WTC11 (cell line): ENCODE data around the gene TTC39A. TPM values are rescaled to one million over a fixed set of nuclear protein-coding genes. Genes with fewer than 3 reads are reported as not detected.

Experiments used
- ATAC-seq: fragments of 200-7000 bp; cut with Tn5 transposase; 2 replicates; pipeline ENCODE4 v1.10.0; 2021; ENCODE audit warnings: mild to moderate bottlenecking, moderate library complexity
- CTCF ChIA-PET: fragments of 300-600 bp; sonication (Branson Sonifier 250); formaldehyde crosslinking; loops from one replicate; lab custom pipeline; 2021; ENCODE audit warnings: antibody characterized with exemption; lab: Charles Lee
- POLR2A ChIA-PET: fragments of 350-600 bp; sonication (Branson Sonifier 250); formaldehyde crosslinking; loops from one replicate; lab custom pipeline; 2021; ENCODE audit warnings: antibody characterized with exemption; lab: Charles Lee
- DNase-seq: peaks from one replicate; pipeline ENCODE4 v3.0.0; 2021; ENCODE audit warnings: low spot score
- H3K27ac Mint-ChIP-seq: 2 replicates; pipeline ENCODE4 v1.8.0; 2021; ENCODE audit warnings: mixed read lengths
- H3K27me3 Mint-ChIP-seq: 2 replicates; pipeline ENCODE4 v1.8.0; 2021; ENCODE audit warnings: low read depth, mild to moderate bottlenecking, moderate library complexity, mixed read lengths
- H3K36me3 Mint-ChIP-seq: 2 replicates; pipeline ENCODE4 v1.8.0; 2021; ENCODE audit warnings: mixed read lengths
- H3K4me1 Mint-ChIP-seq: 2 replicates; pipeline ENCODE4 v1.8.0; 2022; ENCODE audit warnings: mixed read lengths
- H3K4me3 Mint-ChIP-seq: 2 replicates; pipeline ENCODE4 v1.8.0; 2021; ENCODE audit warnings: mild to moderate bottlenecking, moderate library complexity, mixed read lengths
- H3K9me3 Mint-ChIP-seq: 2 replicates; pipeline ENCODE4 v1.8.0; 2021; ENCODE audit warnings: mixed read lengths
- ESRRA ChIP-seq: sonication (generic); formaldehyde crosslinking; IDR thresholded peaks from 2 replicates; pipeline ENCODE4 v1.8.1; 2022; ENCODE audit warnings: mild to moderate bottlenecking, missing genetic modification reagents, borderline replicate concordance
- FOXK1 ChIP-seq: sonication (generic); formaldehyde crosslinking; IDR thresholded peaks from 2 replicates; pipeline ENCODE4 v1.8.0; 2022; ENCODE audit warnings: mild to moderate bottlenecking, moderate library complexity, missing genetic modification reagents
- KAT7 ChIP-seq: sonication (generic); formaldehyde crosslinking; IDR thresholded peaks from 2 replicates; pipeline ENCODE4 v1.8.1; 2023; ENCODE audit warnings: missing genetic modification reagents, mild to moderate bottlenecking, borderline replicate concordance
- NFATC4 ChIP-seq: fragments of 250-450 bp; sonication (Bioruptor Pico); IDR thresholded peaks from 2 replicates; pipeline ENCODE4 v1.9.0; 2021; ENCODE audit warnings: mild to moderate bottlenecking
- NR3C1 ChIP-seq: sonication (generic); formaldehyde crosslinking; conservative IDR thresholded peaks from 2 replicates; pipeline ENCODE4 v1.8.1; 2023; ENCODE audit warnings: low read depth, mild to moderate bottlenecking, missing genetic modification reagents
- PRRX2 ChIP-seq: fragments of 250-450 bp; sonication (Bioruptor Pico); IDR thresholded peaks from 2 replicates; pipeline ENCODE4 v1.8.0; 2021; ENCODE audit warnings: mild to moderate bottlenecking
- SP1 ChIP-seq: sonication (generic); formaldehyde crosslinking; conservative IDR thresholded peaks from 2 replicates; pipeline ENCODE4 v1.8.1; 2022; ENCODE audit warnings: missing genetic modification reagents
- TEAD1 ChIP-seq: sonication (generic); formaldehyde crosslinking; IDR thresholded peaks from 2 replicates; pipeline ENCODE4 v1.8.0; 2022; ENCODE audit warnings: mild to moderate bottlenecking, missing genetic modification reagents
- TP53 ChIP-seq: sonication (generic); formaldehyde crosslinking; IDR thresholded peaks from 2 replicates; pipeline ENCODE4 v1.8.1; 2023; ENCODE audit warnings: mild to moderate bottlenecking, missing genetic modification reagents
- ZNF219 ChIP-seq: sonication (generic); formaldehyde crosslinking; IDR thresholded peaks from 2 replicates; pipeline ENCODE4 v1.8.0; 2023; ENCODE audit warnings: missing genetic modification reagents, mild to moderate bottlenecking, borderline replicate concordance
- ZNF317 ChIP-seq: sonication (generic); formaldehyde crosslinking; IDR thresholded peaks from 2 replicates; pipeline ENCODE4 v1.8.1; 2023; ENCODE audit warnings: low read depth, mild to moderate bottlenecking, moderate library complexity, missing genetic modification reagents, borderline replicate concordance
- ZNF671 ChIP-seq: fragments of 250-450 bp; sonication (Bioruptor Pico); IDR thresholded peaks from 2 replicates; pipeline ENCODE4 v1.8.0; 2021; ENCODE audit warnings: mild to moderate bottlenecking
- total RNA-seq: library from RNA; stranded (reverse); gene quantifications from 3 replicates; pipeline ENCODE4 v1.2.3, GENCODE V29; 2021
- TF ChIP-seq, protein P1 (sequence below): sonication (generic); formaldehyde crosslinking; IDR thresholded peaks from 2 replicates; pipeline ENCODE4 v1.8.0; 2023; ENCODE audit warnings: missing genetic modification reagents, mild to moderate bottlenecking, borderline replicate concordance
- TF ChIP-seq, protein P2 (sequence below): fragments of 250-450 bp; sonication (Bioruptor Pico); IDR thresholded peaks from 2 replicates; pipeline ENCODE4 v1.9.0; 2021; ENCODE audit warnings: moderate library complexity, mild to moderate bottlenecking, inconsistent platforms, borderline replicate concordance
- TF ChIP-seq, protein P3 (sequence below): sonication (generic); formaldehyde crosslinking; IDR thresholded peaks from 2 replicates; pipeline ENCODE4 v1.8.1; 2022; ENCODE audit warnings: mild to moderate bottlenecking, moderate library complexity, missing genetic modification reagents
- TF ChIP-seq, protein P4 (sequence below): sonication (generic); formaldehyde crosslinking; IDR thresholded peaks from 2 replicates; pipeline ENCODE4 v1.8.1; 2022; ENCODE audit warnings: low read depth, missing genetic modification reagents, borderline replicate concordance
- TF ChIP-seq, protein P5 (sequence below): sonication (generic); formaldehyde crosslinking; IDR thresholded peaks from 2 replicates; pipeline ENCODE4 v1.8.0; 2023; ENCODE audit warnings: missing genetic modification reagents

TTC39A gene
- total RNA-seq, 1 experiment from 2014 or later = 3.4 TPM

DNA sequence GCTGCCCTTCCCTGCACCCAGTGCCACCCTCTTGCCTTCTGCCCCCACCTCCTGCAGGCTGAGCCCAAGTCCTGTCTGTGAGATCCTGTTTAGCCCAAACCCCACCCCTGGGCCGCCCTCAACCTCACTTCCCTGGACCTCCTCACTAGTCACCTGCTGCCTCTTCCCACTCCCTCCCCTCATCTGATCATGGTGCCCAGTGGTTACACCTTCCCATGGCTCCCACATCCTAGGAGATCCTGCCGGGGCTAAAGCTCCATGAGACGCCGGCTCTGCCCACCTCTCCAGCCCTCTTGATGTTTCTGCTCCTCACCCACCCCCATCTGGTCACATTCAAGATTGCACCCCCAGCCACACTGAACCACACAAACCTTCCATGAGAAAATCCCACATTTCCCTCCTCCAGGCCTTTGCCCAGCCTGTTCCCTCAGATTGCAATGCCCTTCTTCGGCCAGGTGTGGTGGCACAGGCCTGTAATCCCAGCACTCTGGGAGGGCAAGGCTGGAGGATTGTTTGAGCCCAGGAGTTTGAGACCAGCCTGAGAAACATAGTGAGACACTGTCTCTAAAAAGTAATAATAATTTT is 17.0 kb downstream of the TTC39A start (continued):
- TF ChIP-seq, protein P1, sequence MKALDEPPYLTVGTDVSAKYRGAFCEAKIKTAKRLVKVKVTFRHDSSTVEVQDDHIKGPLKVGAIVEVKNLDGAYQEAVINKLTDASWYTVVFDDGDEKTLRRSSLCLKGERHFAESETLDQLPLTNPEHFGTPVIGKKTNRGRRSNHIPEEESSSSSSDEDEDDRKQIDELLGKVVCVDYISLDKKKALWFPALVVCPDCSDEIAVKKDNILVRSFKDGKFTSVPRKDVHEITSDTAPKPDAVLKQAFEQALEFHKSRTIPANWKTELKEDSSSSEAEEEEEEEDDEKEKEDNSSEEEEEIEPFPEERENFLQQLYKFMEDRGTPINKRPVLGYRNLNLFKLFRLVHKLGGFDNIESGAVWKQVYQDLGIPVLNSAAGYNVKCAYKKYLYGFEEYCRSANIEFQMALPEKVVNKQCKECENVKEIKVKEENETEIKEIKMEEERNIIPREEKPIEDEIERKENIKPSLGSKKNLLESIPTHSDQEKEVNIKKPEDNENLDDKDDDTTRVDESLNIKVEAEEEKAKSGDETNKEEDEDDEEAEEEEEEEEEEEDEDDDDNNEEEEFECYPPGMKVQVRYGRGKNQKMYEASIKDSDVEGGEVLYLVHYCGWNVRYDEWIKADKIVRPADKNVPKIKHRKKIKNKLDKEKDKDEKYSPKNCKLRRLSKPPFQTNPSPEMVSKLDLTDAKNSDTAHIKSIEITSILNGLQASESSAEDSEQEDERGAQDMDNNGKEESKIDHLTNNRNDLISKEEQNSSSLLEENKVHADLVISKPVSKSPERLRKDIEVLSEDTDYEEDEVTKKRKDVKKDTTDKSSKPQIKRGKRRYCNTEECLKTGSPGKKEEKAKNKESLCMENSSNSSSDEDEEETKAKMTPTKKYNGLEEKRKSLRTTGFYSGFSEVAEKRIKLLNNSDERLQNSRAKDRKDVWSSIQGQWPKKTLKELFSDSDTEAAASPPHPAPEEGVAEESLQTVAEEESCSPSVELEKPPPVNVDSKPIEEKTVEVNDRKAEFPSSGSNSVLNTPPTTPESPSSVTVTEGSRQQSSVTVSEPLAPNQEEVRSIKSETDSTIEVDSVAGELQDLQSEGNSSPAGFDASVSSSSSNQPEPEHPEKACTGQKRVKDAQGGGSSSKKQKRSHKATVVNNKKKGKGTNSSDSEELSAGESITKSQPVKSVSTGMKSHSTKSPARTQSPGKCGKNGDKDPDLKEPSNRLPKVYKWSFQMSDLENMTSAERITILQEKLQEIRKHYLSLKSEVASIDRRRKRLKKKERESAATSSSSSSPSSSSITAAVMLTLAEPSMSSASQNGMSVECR (CRISPR knock-in tag) = no peak

DNA sequence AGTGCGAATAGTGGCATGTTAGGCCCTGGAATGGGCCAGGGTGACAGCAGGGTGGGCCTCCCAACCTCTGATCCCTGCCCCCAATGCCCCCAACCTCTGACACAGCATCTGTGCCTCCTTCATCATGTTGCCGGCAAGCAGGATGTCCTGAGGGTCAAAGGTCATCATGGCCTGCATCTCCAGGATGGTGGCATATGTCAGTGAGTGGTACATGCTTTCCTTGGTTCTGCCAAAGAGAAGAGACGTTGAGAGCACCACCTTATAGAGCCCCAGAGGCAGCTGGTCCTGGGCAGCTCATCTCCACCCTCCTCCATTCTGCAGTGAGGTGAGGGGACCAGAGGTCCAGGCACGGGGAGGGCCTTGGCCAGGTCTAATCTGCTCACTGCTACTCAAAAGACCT is 17.6 kb downstream of the TTC39A start:
- H3K9me3 Mint-ChIP-seq = no peaks in the 10 kb centered on the region
- H3K27me3 Mint-ChIP-seq = no peaks in the 10 kb centered on the region
- no peak overlapping the region for H3K27ac Mint-ChIP-seq
- no peaks in the 10 kb centered on the region for H3K36me3 Mint-ChIP-seq
- ATAC-seq = no peak
- ChIA-PET POLR2A (no interaction called here), CTCF (interaction anchor here (0.6 to 2.9 kb wide), 10 partner anchors 7 to 235 kb away, joined by 3 to 10 read pairs (median 6); partner anchors contain the start of gene TTC39A)
- TF ChIP-seq, protein P2, sequence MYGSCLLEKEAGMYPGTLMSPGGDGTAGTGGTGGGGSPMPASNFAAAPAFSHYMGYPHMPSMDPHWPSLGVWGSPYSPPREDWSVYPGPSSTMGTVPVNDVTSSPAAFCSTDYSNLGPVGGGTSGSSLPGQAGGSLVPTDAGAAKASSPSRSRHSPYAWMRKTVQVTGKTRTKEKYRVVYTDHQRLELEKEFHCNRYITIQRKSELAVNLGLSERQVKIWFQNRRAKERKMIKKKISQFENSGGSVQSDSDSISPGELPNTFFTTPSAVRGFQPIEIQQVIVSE = no peak
- no peak for TF ChIP-seq ZNF317 (CRISPR knock-in tag)
- TF ChIP-seq FOXK1 = no peak
- TF ChIP-seq, protein P3, sequence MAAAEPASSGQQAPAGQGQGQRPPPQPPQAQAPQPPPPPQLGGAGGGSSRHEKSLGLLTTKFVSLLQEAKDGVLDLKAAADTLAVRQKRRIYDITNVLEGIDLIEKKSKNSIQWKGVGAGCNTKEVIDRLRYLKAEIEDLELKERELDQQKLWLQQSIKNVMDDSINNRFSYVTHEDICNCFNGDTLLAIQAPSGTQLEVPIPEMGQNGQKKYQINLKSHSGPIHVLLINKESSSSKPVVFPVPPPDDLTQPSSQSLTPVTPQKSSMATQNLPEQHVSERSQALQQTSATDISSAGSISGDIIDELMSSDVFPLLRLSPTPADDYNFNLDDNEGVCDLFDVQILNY (CRISPR knock-in tag) = no peak
- TF ChIP-seq KAT7 (CRISPR knock-in tag) = no peak
- TF ChIP-seq, protein P4, sequence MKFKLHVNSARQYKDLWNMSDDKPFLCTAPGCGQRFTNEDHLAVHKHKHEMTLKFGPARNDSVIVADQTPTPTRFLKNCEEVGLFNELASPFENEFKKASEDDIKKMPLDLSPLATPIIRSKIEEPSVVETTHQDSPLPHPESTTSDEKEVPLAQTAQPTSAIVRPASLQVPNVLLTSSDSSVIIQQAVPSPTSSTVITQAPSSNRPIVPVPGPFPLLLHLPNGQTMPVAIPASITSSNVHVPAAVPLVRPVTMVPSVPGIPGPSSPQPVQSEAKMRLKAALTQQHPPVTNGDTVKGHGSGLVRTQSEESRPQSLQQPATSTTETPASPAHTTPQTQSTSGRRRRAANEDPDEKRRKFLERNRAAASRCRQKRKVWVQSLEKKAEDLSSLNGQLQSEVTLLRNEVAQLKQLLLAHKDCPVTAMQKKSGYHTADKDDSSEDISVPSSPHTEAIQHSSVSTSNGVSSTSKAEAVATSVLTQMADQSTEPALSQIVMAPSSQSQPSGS (CRISPR knock-in tag) = no peak
- TF ChIP-seq SP1 = no peak
- TF ChIP-seq, protein P5, sequence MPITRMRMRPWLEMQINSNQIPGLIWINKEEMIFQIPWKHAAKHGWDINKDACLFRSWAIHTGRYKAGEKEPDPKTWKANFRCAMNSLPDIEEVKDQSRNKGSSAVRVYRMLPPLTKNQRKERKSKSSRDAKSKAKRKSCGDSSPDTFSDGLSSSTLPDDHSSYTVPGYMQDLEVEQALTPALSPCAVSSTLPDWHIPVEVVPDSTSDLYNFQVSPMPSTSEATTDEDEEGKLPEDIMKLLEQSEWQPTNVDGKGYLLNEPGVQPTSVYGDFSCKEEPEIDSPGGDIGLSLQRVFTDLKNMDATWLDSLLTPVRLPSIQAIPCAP (CRISPR knock-in tag) = no peak
- no peak for TF ChIP-seq NFATC4 (CRISPR knock-in tag)
- no peak for TF ChIP-seq NR3C1 (CRISPR knock-in tag)
- TF ChIP-seq TEAD1 (CRISPR knock-in tag) = no peak
- no peak for TF ChIP-seq TP53 (CRISPR knock-in tag)
- no peak for TF ChIP-seq ZNF219
- TF ChIP-seq PRRX2 (CRISPR knock-in tag) = no peak
- no peak for TF ChIP-seq ESRRA (CRISPR knock-in tag)
- TF ChIP-seq ZNF671 (CRISPR knock-in tag) = no peak
- no peak overlapping the region for H3K4me3 Mint-ChIP-seq
- peaks cover 10% of the 10 kb centered on the region for H3K4me1 Mint-ChIP-seq
- no peak for DNase-seq
